Ectodermal cell (in vitro differentiated cells): ENCODE results near the gene TPM3.
"Not testable (repeated sequence)": the region's sequence is repeated elsewhere in the genome, so short reads cannot be mapped to it uniquely, and the experiment has no call there.

Source experiments
- H3K27ac ChIP-seq: 2 replicates; pipeline ENCODE4 v1.7.0; 2013; ENCODE audit warnings: mild to moderate bottlenecking, low read depth, low read length; ENCODE audit not compliant: insufficient read depth, poor library complexity, severe bottlenecking
- H3K27me3 ChIP-seq: 2 replicates; pipeline ENCODE4 v1.7.0; 2013; ENCODE audit warnings: mild to moderate bottlenecking, low read length; ENCODE audit not compliant: insufficient read depth, control insufficient read depth, poor library complexity, severe bottlenecking
- H3K36me3 ChIP-seq: one replicate; pipeline ENCODE4 v1.7.0; 2013; ENCODE audit warnings: low read length; ENCODE audit not compliant: control insufficient read depth, insufficient read depth
- H3K4me1 ChIP-seq: one replicate; pipeline ENCODE4 v1.7.0; 2013; ENCODE audit warnings: low read length; ENCODE audit not compliant: control insufficient read depth, insufficient read depth
- H3K4me3 ChIP-seq: 2 replicates; pipeline ENCODE4 v1.7.0; 2013; ENCODE audit warnings: low read depth, low read length, control low read depth; ENCODE audit not compliant: insufficient read depth
- H3K9me3 ChIP-seq: 2 replicates; pipeline ENCODE4 v1.7.0; 2013; ENCODE audit warnings: mild to moderate bottlenecking, low read length, moderate library complexity; ENCODE audit not compliant: control insufficient read depth
- WGBS, 2 experiments: methylation state at CpG; one replicate each; pipeline ENCODE4 v1.1.7; 2013; ENCODE audit warnings: missing lambda C conversion rate in 2 of 2; 5-methylcytosine and 5-hydroxymethylcytosine counted together

Gene TPM3

GRCh38 chr1:154151311-154151710, 40.6 kb downstream of the TPM3 start:
- no peak overlapping the region for H3K4me3 ChIP-seq
- no peaks in the 10 kb centered on the region for H3K27me3 ChIP-seq
- H3K9me3 ChIP-seq, result no peaks in the 10 kb centered on the region
- H3K36me3 ChIP-seq, result no peaks in the 10 kb centered on the region
- no peak overlapping the region for H3K27ac ChIP-seq
- H3K4me1 ChIP-seq, result peaks cover 4% of the 10 kb centered on the region

GRCh38 chr1:154148807-154149206, 43.1 kb downstream of the TPM3 start:
- Histone ChIP-seq H3K4me1 (no peaks in the 10 kb centered on the region), H3K27me3 (no peaks in the 10 kb centered on the region), H3K36me3 (no peaks in the 10 kb centered on the region), H3K4me3 (no peak overlapping the region), H3K9me3 (no peaks in the 10 kb centered on the region), H3K27ac (no peak overlapping the region)
- 83 to 92% methylated on average over 3 of the region's 3 CpGs for WGBS, 2 experiments

GRCh38 chr1:154147505-154147904, 44.4 kb downstream of the TPM3 start:
- 90 to 96% methylated on average over 5 of the region's 5 CpGs for WGBS, 2 experiments
- not testable (repeated sequence) for H3K4me1 ChIP-seq, H3K36me3 ChIP-seq, H3K9me3 ChIP-seq, H3K4me3 ChIP-seq, H3K27me3 ChIP-seq, H3K27ac ChIP-seq

- Histone ChIP-seq H3K4me3 (no peak overlapping the region), H3K4me1 (no peaks in the 10 kb centered on the region), H3K27me3 (no peaks in the 10 kb centered on the region), H3K27ac (no peak overlapping the region), H3K36me3 (no peaks in the 10 kb centered on the region), H3K9me3 (no peaks in the 10 kb centered on the region)
- WGBS, 2 experiments, result 88 to 95% methylated on average over 1 to 2 of the region's 2 CpGs
These were observed 45.9 kb downstream of the TPM3 start for GRCh38 chr1:154145986-154146385.

GRCh38 chr1:154142358-154142757, 49.5 kb downstream of the TPM3 start:
- H3K36me3 ChIP-seq, result no peaks in the 10 kb centered on the region
- no peaks in the 10 kb centered on the region for H3K4me1 ChIP-seq
- WGBS, 2 experiments, result 85 to 86% methylated on average over 6 of the region's 6 CpGs
- H3K4me3 ChIP-seq, result no peak overlapping the region
- no peak overlapping the region for H3K27ac ChIP-seq
- H3K27me3 ChIP-seq, result no peaks in the 10 kb centered on the region
- no peaks in the 10 kb centered on the region for H3K9me3 ChIP-seq

GRCh38 chr1:154141240-154141639, 50.7 kb downstream of the TPM3 start:
- H3K27ac ChIP-seq, result no peak overlapping the region
- no peaks in the 10 kb centered on the region for H3K27me3 ChIP-seq
- H3K36me3 ChIP-seq, result no peaks in the 10 kb centered on the region
- no peaks in the 10 kb centered on the region for H3K4me1 ChIP-seq
- no peaks in the 10 kb centered on the region for H3K9me3 ChIP-seq
- WGBS, 2 experiments, result 81 to 93% methylated on average over 3 of the region's 3 CpGs
- H3K4me3 ChIP-seq, result no peak overlapping the region

GRCh38 chr1:154137888-154138287, 54.0 kb downstream of the TPM3 start:
- H3K27me3 ChIP-seq, result no peaks in the 10 kb centered on the region
- no peaks in the 10 kb centered on the region for H3K9me3 ChIP-seq
- H3K4me1 ChIP-seq, result no peaks in the 10 kb centered on the region
- H3K4me3 ChIP-seq, result no peak overlapping the region
- 84 to 100% methylated on average over 1 to 3 of the region's 3 CpGs for WGBS, 2 experiments
- no peaks in the 10 kb centered on the region for H3K36me3 ChIP-seq
- no peak overlapping the region for H3K27ac ChIP-seq

- H3K27ac ChIP-seq, result no peak overlapping the region
- no peaks in the 10 kb centered on the region for H3K36me3 ChIP-seq
- H3K9me3 ChIP-seq, result no peaks in the 10 kb centered on the region
- no peak overlapping the region for H3K4me3 ChIP-seq
- 97 to 99% methylated on average over 2 of the region's 2 CpGs for WGBS, 2 experiments
- no peaks in the 10 kb centered on the region for H3K27me3 ChIP-seq
- H3K4me1 ChIP-seq, result no peaks in the 10 kb centered on the region
These were observed 58.6 kb downstream of the TPM3 start for GRCh38 chr1:154133256-154133655.

- Histone ChIP-seq H3K4me1 (no peaks in the 10 kb centered on the region), H3K27ac (no peak overlapping the region), H3K9me3 (no peaks in the 10 kb centered on the region), H3K36me3 (no peaks in the 10 kb centered on the region), H3K27me3 (no peaks in the 10 kb centered on the region), H3K4me3 (no peak overlapping the region)
- 70% methylated on average over 1 of the region's 2 CpGs; no CpG with 5 or more reads in 1 of the 2 experiments for WGBS, 2 experiments
These were observed 62.4 kb downstream of the TPM3 start for GRCh38 chr1:154129391-154129970.

- not testable (repeated sequence) for H3K9me3 ChIP-seq, H3K27me3 ChIP-seq, H3K4me3 ChIP-seq, H3K27ac ChIP-seq, H3K36me3 ChIP-seq, H3K4me1 ChIP-seq
- 94% methylated on average over 11 of the region's 11 CpGs for WGBS, 2 experiments
These were observed 68.7 kb downstream of the TPM3 start for GRCh38 chr1:154123205-154123604.

- H3K9me3 ChIP-seq, result no peaks in the 10 kb centered on the region
- no peak overlapping the region for H3K4me3 ChIP-seq
- no peaks in the 10 kb centered on the region for H3K36me3 ChIP-seq
- 72 to 87% methylated on average over 4 to 5 of the region's 5 CpGs for WGBS, 2 experiments
- H3K4me1 ChIP-seq, result no peaks in the 10 kb centered on the region
- no peaks in the 10 kb centered on the region for H3K27me3 ChIP-seq
- no peak overlapping the region for H3K27ac ChIP-seq
These were observed 74.3 kb downstream of the TPM3 start for GRCh38 chr1:154117642-154118041.
